Measurements from ENCODE around the gene VAV3. TPM values are rescaled to one million over a fixed set of nuclear protein-coding genes. Genes with fewer than 3 reads are reported as not detected.
A peak's percentile ranks its signal among the peaks of the same experiment; 100 is the strongest.

The VAV3 gene
- total RNA-seq, 2 experiments from 2014 or later = 2.3 to 8.3 TPM

GRCh38 chr1:107897438-107898345 is 67.3 kb downstream of the VAV3 start:
- peak overlapping the region; percentile 89 for H3K27ac ChIP-seq (ENCODE audit: low read depth, low read length, poor library complexity, severe bottlenecking)
- no peaks in the 10 kb centered on the region for H3K79me2 ChIP-seq (ENCODE audit: insufficient read depth, low read depth, low read length)
- H3K36me3 ChIP-seq (ENCODE audit: insufficient read depth, low read length) = peaks cover 8% of the 10 kb centered on the region; the same call in 1 of the 2 replicates
- TF ChIP-seq CTCF (conservative IDR thresholded peaks at IDR 0.05; ENCODE audit: low read length) (peak; percentile 71), EZH2phosphoT487 (IDR thresholded peaks at IDR 0.05; ENCODE audit: borderline replicate concordance, low read depth, low read length) (no peak)
- H2AFZ ChIP-seq (ENCODE audit: low read length) = peak overlapping the region; percentile 87
- peak; percentile 84 for DNase-seq (ENCODE audit: low spot score)
- BruUV-seq (replicated peaks) = no TSS peak
- POLR2A ChIA-PET = interaction anchor here (0.5 to 1.4 kb wide), 7 partner anchors 13 to 304 kb away, joined by 3 to 4 read pairs (median 3); no protein-coding TSS in a partner anchor
- H3K4me2 ChIP-seq (ENCODE audit: low read length) = peak overlapping the region; percentile 69
- H3K4me1 ChIP-seq (ENCODE audit: insufficient read depth, low read length, poor library complexity, severe bottlenecking) = peaks cover 74% of the 10 kb centered on the region
- intact Hi-C loops (cut with micrococcal nuclease; ENCODE audit: unreplicated experiment) = loop anchor here (1.0 to 5.0 kb wide), 6 partner anchors 40 to 230 kb away; no protein-coding TSS in a partner anchor
- CTCF ChIA-PET (ENCODE audit: unreplicated experiment) = interaction anchor here (1.0 kb wide), 1 partner anchor 102 kb away, joined by 3 read pairs; no protein-coding TSS in a partner anchor
- H4K20me1 ChIP-seq (ENCODE audit: insufficient read depth, low read length) = no peaks in the 10 kb centered on the region
- peaks cover 14% of the 10 kb centered on the region; the same call in 1 of the 2 replicates for H3K9me3 ChIP-seq (ENCODE audit: low read length)
- H3K4me3 ChIP-seq (ENCODE audit: low read depth, low read length, poor library complexity, severe bottlenecking) = peak overlapping the region; percentile 39
- H3K9me2 ChIP-seq (ENCODE audit: insufficient read depth, low read length) = no peaks in the 10 kb centered on the region

- intact Hi-C loops (cut with micrococcal nuclease; ENCODE audit: unreplicated experiment) = loop anchor here (1.0 to 5.0 kb wide), 6 partner anchors 40 to 230 kb away; no protein-coding TSS in a partner anchor
- H3K36me3 ChIP-seq (ENCODE audit: insufficient read depth, low read length) = peaks cover 8% of the 10 kb centered on the region; the same call in 1 of the 2 replicates
- DNase-seq (ENCODE audit: low spot score) = peak; percentile 79
- TF ChIP-seq EZH2phosphoT487 (IDR thresholded peaks at IDR 0.05; ENCODE audit: borderline replicate concordance, low read depth, low read length) (no peak), CTCF (conservative IDR thresholded peaks at IDR 0.05; ENCODE audit: low read length) (no peak)
- H3K27ac ChIP-seq (ENCODE audit: low read depth, low read length, poor library complexity, severe bottlenecking) = peak overlapping the region; percentile 89
- ChIA-PET CTCF (ENCODE audit: unreplicated experiment) (interaction anchor here (1.0 kb wide), 1 partner anchor 101 kb away, joined by 3 read pairs; no protein-coding TSS in a partner anchor), POLR2A (interaction anchor here (0.6 to 1.4 kb wide), 4 partner anchors 14 to 113 kb away, joined by 3 to 4 read pairs (median 4); no protein-coding TSS in a partner anchor)
- peak overlapping the region; percentile 87 for H2AFZ ChIP-seq (ENCODE audit: low read length)
- peak overlapping the region; percentile 69 for H3K4me2 ChIP-seq (ENCODE audit: low read length)
- H4K20me1 ChIP-seq (ENCODE audit: insufficient read depth, low read length) = no peaks in the 10 kb centered on the region
- H3K79me2 ChIP-seq (ENCODE audit: insufficient read depth, low read depth, low read length) = no peaks in the 10 kb centered on the region
- peak overlapping the region; percentile 39 for H3K4me3 ChIP-seq (ENCODE audit: low read depth, low read length, poor library complexity, severe bottlenecking)
- BruUV-seq (replicated peaks) = no TSS peak
- no peaks in the 10 kb centered on the region for H3K9me2 ChIP-seq (ENCODE audit: insufficient read depth, low read length)
- H3K4me1 ChIP-seq (ENCODE audit: insufficient read depth, low read length, poor library complexity, severe bottlenecking) = peaks cover 74% of the 10 kb centered on the region
- H3K9me3 ChIP-seq (ENCODE audit: low read length) = peaks cover 16% of the 10 kb centered on the region; the same call in 1 of the 2 replicates
These were observed 68.0 kb downstream of the VAV3 start for GRCh38 chr1:107896936-107897335.

Data from OCI-LY7 (cell line).